ENCODE data around the gene FRMD5. TPM values are rescaled to one million over a fixed set of nuclear protein-coding genes. Genes with fewer than 3 reads are reported as not detected.

Gene FRMD5
- total RNA-seq, 1 donor from 2014 or later, result 0.69 TPM

GRCh38 chr15:44029940-44030568, 165.0 kb downstream of the FRMD5 start:
- peak; percentile 47 for DNase-seq

- no peak for DNase-seq
Observed at GRCh38 chr15:44029003-44029402, 166.1 kb downstream of the FRMD5 start.

GRCh38 chr15:44028349-44028748, 166.7 kb downstream of the FRMD5 start:
- DNase-seq, result no peak

- no peak for DNase-seq
Observed at GRCh38 chr15:44024155-44024554, 170.9 kb downstream of the FRMD5 start.

GRCh38 chr15:44023176-44023575, 171.9 kb downstream of the FRMD5 start:
- DNase-seq, result no peak

- DNase-seq, result no peak
Observed at GRCh38 chr15:44018151-44018550, 176.9 kb downstream of the FRMD5 start.

- DNase-seq, result no peak
Observed at GRCh38 chr15:44015545-44016305, 179.3 kb downstream of the FRMD5 start.

GRCh38 chr15:44011238-44011854, 183.7 kb downstream of the FRMD5 start:
- no peak for DNase-seq

GRCh38 chr15:44010089-44010488, 185.0 kb downstream of the FRMD5 start:
- no peak for DNase-seq

- no peak for DNase-seq
Observed at GRCh38 chr15:44009038-44009437, 186.0 kb downstream of the FRMD5 start.

GRCh38 chr15:44000248-44000647, 194.8 kb downstream of the FRMD5 start:
- DNase-seq, result peak; percentile 32

GRCh38 chr15:43998607-43999006, 196.5 kb downstream of the FRMD5 start:
- peak; percentile 31 for DNase-seq

- no peak for DNase-seq
Observed at GRCh38 chr15:43991206-43991605, 203.9 kb downstream of the FRMD5 start.

GRCh38 chr15:43989938-43990337, 205.1 kb downstream of the FRMD5 start:
- DNase-seq, result no peak

- no peak for DNase-seq
Observed at GRCh38 chr15:43988900-43989299, 206.2 kb downstream of the FRMD5 start.

GRCh38 chr15:43987924-43988323, 207.1 kb downstream of the FRMD5 start:
- DNase-seq, result no peak

- DNase-seq, result no peak
Observed at GRCh38 chr15:43985976-43986680, 208.9 kb downstream of the FRMD5 start.

GRCh38 chr15:43981576-43981975, 213.5 kb downstream of the FRMD5 start:
- no peak for DNase-seq

GRCh38 chr15:43977072-43977884, 217.8 kb downstream of the FRMD5 start:
- DNase-seq, result no peak

- no peak for DNase-seq
Observed at GRCh38 chr15:43975770-43976169, 219.3 kb downstream of the FRMD5 start.

- no peak for DNase-seq
Observed at GRCh38 chr15:43975326-43975725, 219.7 kb downstream of the FRMD5 start.

GRCh38 chr15:43974852-43975251, 220.2 kb downstream of the FRMD5 start:
- no peak for DNase-seq

Measured in skin of body (tissue), 2 donors.